T-helper 9 cell (primary cell): ENCODE results near the gene STAB2.

Source experiments
- DNase-seq: peaks from one replicate; pipeline ENCODE4 v3.0.0-alpha.2; 2020
- total RNA-seq, 2 donors: gene quantifications; one replicate each; lab custom pipeline; 2026; lab: John Stamatoyannopoulos, UW

The STAB2 gene, protein sequence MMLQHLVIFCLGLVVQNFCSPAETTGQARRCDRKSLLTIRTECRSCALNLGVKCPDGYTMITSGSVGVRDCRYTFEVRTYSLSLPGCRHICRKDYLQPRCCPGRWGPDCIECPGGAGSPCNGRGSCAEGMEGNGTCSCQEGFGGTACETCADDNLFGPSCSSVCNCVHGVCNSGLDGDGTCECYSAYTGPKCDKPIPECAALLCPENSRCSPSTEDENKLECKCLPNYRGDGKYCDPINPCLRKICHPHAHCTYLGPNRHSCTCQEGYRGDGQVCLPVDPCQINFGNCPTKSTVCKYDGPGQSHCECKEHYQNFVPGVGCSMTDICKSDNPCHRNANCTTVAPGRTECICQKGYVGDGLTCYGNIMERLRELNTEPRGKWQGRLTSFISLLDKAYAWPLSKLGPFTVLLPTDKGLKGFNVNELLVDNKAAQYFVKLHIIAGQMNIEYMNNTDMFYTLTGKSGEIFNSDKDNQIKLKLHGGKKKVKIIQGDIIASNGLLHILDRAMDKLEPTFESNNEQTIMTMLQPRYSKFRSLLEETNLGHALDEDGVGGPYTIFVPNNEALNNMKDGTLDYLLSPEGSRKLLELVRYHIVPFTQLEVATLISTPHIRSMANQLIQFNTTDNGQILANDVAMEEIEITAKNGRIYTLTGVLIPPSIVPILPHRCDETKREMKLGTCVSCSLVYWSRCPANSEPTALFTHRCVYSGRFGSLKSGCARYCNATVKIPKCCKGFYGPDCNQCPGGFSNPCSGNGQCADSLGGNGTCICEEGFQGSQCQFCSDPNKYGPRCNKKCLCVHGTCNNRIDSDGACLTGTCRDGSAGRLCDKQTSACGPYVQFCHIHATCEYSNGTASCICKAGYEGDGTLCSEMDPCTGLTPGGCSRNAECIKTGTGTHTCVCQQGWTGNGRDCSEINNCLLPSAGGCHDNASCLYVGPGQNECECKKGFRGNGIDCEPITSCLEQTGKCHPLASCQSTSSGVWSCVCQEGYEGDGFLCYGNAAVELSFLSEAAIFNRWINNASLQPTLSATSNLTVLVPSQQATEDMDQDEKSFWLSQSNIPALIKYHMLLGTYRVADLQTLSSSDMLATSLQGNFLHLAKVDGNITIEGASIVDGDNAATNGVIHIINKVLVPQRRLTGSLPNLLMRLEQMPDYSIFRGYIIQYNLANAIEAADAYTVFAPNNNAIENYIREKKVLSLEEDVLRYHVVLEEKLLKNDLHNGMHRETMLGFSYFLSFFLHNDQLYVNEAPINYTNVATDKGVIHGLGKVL (N-terminal part only)
- 0 reads per million in 2 donors for total RNA-seq

DNA sequence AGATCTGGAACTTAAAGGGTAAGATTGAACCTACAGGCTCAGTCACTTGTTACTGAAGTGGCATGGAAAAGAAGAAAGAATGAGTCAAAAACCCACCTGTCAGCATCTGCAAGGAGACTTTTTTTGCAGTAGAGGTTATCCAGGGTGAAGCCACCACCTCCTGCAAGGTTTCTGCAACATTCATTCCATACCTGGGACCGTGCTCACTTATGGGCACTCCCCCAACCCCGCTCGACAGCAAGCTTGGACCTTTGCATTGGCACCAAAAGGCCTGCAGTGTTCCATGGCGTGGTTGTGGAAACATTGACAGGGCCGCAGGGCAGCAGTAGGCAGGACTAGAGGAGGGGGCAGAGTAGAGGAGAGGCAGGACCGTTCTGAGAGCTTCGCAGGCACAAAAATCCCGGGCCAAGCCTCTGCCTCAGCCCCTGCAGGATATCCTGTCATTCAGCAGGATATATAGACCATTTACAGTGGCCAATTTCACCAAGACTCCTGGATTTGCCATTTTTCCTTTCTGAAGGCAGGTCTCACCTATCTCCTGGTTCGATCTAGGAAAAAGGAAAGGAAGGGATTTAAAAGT, at the start of gene STAB2:
Gene STAB2, plus strand, starts transcription at position 483 of the 580 bp plus-strand sequence. CDS start 204 bp downstream, outside the sequence.
- no peak for DNase-seq

DNA sequence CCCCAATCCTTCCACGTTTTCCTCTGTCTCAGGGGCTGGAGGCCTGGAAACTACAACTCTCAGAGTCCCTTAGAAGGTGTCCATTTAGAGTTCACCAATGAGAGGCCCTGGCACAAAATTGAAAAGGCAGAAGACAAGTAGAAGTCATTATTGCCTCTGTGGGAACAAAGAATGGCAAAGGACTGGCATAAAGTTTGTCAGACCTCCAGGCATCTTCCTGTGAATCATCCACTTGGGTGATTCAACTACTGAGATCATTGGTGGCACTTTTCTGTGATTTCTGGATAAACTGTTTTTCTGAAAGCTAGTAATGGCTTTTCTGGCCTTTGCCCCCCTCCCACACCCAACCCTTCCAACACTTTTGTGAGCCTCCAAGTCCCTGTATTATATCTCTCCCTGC, 48.7 kb upstream of the STAB2 start:
- no peak for DNase-seq

DNA sequence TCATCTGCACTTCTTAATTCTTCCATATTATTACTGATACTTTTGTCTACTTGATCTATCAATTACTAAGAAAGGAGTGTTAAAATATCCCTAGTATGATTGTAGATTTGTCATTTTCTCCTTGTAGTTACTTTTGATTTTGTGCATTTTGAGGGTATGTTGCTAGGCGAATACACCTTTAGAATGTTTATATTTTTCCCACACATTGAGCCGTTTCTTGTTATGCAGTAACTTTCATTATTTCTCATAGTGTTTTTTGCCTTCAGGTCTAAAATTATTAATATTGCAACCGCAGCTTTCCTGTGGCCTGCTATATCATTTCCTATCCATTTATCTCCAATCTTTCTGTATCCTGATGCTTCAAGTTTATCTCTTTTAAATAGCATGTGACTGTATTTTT, 46.8 kb upstream of the STAB2 start:
- DNase-seq: no peak

DNA sequence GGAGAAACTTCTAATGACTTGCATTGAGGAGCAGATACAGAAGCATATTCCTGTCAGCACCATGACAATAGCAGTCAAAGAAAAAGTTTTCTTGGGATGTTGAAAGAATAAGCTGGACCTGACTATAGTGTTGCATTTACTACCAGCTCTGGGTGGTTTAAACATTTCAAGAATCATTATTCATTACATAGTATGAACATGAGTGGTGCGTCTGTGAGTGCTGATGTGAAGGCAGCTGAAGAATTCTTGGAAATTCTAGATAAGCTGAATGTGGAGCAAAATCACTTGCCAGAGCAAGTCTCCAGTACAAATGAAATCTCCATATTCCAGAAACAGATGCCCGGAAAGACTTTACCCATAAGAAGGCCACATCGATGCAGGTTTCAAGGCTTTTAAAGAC, 45.0 kb upstream of the STAB2 start:
- no peak for DNase-seq

DNA sequence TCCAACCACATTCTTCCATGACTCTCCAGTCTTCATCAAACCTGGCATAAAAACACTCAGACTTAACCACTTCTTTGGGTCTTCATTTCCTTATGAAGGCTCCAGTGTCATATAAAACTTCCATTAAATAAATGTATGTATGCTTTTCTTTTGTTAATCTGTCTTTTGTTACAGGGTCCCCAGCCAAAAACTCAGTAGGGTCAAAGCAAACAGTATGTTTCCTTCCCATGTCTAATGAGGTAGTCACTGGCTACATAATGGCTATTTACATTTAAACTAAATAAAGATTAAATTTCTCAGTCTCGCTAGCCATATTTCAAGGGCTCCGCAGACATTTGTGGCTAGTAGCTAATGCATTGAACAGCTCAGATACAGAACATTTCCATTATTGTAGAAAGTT, 40.1 kb upstream of the STAB2 start:
- no peak for DNase-seq

DNA sequence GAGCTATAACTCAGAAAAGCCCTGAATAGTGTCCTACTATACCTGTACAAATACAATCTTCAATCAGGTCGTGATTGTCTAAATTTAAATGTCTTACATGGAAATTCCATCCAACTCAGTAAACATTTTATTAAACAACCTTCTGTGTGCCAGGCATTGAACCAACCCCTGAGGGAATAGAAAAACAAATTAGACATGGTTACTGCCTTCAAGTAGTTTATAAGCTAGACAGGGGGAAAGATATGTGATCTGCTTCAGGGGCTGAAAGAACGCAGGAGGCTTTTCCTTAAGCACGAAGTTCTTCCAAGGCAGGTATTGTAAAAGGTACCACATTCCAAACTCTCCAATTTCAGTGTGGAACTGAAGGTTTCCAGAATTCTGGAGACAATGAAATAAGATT, 39.7 kb upstream of the STAB2 start:
- DNase-seq: no peak

DNA sequence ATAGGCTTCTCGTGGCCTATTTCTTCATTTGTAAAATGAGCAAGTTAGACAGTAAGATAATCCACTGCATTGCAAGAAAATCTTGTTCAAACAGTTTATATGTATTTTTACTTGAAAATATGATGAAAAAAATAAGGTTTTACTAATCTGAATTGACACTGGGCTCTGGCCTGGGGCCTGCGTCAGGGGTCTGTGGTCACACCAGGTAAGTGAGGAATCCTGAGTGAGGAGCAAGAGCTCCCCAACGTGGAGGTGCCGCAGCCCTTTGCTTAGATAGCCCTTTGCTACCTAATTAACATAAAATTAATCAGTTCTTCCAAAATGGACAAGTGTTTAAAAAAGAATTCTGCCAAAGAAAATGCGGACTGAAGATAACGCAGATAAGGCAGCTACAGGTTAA, 39.1 kb upstream of the STAB2 start:
- no peak for DNase-seq

DNA sequence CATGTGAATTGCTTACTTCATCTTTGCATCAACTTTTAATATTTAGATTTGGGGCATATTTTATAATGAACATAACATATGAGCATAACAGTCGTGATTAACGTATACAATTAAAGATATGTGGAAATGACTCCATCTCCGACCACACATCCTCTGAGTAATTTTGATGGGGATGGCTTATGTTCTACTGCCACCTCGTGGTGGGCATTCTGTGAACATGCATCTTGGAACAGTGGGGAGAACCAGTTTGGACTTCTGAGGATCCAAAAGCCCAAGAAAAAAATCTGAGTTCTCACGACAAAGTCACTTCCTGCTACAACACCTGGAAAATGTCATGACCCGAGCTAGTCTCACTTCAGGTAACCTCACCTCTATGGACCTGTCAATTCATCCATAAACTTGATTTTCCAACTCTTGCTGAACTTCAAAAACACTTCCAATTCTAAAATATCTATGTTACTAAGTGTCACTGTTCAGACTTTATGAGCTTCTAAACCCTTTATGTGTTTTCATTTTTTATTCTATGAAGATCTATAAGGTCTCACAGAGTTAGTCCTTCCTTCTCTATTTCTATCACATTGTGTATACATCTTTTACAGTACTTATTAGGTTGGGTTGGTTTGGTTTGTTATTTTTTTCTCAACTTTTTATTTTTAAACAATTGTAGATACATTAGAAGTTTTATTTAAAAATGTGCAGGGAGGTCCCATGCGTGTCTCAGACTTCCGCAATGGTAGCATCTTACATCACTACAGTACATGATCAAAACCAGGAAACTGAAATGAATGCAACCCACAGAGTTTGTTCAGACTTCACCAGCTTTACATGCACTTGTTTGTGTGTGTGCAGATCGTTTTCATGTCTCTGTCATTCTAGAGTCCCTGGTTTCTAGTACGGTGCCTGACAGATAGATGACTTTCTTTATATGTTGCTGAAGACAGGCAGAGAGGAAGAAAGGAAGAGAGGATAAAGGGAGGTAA, 38.2 kb upstream of the STAB2 start:
- peak; percentile 52 for DNase-seq

DNA sequence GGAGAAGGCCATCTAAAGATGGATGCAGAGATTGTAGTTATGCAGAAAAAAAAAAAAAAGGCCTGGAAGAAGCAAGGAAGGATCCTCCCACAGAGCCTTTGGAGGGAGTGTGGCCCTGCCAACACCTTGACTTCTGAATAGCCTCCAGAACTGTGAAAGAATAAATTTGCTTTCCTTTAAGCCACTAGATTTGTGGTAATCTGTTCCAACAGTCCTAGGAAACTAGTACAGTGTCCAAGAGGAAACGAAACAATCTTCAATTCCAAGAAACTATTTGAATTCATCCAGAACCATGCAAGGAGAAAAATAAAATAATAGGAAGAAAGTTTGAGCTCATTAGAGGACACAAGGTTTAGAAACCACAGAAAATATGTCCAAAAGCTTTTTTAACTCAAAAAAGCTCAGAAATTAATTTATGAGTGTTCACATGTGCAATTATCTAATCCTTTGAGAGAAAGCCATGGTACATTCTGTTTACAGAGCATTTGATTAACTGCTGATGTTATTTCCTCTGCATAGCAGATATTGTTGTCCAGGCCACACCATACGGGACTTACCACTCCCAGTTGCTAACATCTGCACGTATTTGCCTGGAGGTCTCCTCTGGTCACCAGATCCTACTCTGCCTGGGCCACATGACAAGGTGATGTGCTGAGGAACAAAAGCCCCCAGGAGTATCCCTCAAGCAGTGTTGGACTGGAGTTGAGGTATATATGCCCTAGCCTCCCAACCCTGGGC, 30.0 kb upstream of the STAB2 start:
- DNase-seq: no peak

DNA sequence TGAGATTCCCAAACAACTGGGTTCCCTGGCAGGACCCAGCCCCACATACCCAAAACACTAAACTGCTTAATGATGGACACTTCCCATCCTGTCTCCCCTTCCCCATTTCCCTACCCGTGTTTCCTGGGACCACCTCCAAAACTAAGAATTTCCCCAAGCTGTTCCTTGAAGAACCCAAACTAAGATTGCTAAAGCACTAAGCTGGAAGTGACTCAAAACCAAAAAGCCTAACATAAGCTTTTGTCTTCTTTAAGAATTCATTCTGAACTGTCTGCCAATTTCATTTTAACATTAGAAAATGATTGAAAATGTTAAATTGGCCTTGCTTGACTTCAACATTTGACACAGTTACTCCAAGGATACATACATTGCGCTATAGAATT, 29.5 kb upstream of the STAB2 start:
- no peak for DNase-seq

DNA sequence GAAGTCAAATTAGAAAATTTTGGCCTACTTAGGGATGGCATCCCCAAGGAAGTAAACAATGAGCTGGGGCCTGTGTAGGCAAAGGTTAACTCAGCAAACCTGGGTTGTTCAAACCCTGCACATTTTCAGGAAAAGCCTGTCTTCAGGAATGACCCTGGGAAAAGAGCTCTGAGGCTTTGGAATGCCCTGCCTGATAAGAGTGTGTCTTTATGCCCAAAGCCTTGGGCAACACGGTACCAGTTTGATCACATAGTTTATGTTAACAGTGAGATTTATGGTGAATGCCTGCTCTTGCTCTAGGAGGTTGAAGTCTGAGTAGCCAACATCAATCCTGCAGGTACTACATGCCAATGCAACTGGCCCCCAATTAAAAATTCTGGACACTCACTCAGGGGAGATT, 28.2 kb upstream of the STAB2 start:
- DNase-seq: no peak

DNA sequence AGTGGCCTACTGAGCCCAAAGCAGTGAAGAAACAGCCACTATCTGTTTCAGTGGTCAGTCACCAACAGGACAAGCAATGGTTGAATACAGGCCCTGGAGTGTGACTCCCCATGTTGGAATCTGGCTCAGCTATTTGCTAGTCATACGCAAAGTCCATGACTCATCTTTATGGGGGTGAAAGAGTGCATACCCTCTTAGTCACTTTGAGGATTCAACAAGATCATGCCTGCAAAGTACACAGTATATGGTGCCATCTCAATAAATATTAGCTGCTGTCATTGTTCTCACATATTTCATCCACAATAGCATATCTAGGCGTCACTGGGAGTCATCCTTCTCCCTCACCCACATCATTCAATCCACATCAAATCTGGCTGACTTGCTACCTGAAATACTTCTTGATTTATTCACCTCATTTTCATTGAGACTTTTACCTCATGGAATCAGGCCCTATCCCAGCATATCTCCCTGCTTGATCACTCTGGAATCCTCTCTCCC, 26.4 kb upstream of the STAB2 start:
- DNase-seq: no peak

DNA sequence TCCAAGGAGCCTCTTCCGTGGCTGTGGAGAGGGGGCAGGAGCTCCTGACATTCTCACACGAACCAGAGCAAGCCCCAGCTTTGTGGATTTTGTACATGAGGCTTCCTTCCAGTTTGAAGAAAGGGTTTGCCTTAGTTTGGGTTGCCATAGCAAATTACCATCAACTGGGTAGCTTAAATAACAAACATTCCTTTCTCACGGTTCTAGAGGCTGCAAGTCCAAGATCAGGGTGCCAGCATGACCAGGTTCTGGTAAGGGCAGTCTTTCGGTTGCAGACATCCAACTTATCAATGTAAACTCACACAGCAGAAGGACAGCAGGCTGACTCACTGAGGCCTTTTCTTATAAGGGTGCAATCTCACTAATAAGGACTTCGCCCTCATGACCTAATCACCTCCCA, 25.9 kb upstream of the STAB2 start:
- DNase-seq: no peak

DNA sequence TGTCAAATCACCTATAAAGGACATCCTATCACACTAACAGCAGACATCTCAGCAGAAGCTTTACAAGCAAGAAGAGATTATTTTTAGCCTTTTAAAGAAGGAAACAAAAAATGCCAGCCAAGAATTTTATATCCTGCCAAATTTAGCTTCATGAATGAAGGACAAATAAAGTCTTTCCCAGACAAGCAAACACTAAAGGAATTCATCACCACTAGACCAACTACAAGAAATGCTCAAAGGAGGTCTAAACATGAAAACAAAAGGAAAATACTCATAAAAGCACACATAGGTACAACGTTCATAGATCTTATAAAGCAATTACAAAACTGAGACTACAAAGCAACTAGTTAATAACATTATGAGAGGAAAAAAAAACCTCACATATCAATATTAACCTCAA, 20.7 kb upstream of the STAB2 start:
- no peak for DNase-seq

DNA sequence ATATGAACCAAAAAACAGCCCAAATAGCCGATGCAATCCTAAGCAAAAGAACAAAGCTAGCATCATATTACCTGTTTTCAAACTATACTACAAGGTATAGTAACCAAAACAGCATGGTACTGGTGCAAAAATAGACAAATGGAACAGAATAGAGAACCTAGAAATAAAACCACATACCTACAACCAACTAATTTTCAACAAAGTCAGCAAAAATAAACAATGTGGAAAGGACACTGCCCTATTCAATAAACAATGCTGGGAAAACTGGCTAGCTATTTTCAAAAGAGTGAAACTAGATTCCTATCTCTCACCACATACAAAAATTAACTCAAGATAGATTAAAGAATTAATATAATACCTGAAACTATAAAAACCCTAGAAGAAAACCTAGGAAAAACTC, 17.8 kb upstream of the STAB2 start:
- no peak for DNase-seq

DNA sequence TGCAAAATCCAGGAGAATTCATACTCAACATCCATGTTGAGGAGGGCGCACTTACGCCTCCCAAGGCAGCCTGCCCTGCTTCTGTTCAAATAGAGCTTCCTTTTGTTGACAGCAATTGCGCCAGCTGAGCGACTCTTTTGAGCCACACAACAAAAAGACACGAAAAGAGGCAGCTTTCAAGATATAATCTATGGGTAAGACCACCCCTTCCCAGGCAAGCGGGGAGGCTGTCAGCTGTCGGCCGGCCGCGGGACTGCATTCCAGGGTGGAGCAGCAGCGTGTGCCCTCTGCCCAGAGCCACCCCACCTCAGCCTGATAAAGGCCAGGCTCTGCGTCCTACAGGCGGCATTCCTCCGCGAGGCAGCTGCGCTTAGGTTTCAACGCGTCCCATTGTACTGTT, 15.8 kb upstream of the STAB2 start:
- DNase-seq: no peak

DNA sequence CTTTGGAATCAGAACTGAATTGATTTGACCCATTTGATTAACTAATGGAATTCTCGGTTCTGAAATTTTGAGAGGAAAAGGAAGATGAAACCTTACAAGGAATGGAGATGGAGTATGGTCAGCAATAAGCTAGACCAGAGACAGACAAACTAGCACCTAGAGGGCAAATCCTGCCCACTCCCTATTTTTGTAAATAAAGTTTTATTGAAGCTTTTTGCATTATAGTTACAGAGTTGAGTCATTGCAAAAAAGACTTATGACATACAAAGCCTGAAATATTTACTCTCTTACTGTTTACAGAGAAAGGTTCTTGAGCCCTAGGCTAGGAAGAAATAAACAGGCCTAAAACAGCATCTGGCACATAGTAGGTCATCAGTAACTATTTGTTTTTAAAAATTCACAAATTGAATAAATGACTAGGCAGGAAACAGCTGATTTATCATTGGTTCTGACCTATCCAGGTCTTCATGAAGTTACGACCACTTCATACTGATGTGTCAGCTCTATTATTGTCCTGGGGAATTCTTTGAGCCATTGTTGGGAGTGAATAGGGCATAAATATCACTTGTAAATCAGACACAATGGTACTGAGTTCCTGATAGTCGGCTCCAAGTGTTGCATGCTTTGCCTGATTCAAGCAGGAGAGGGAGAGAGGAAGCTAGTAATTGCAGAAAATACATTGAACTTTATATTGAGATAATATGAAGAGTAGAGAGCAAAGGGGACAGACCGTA, 14.6 kb upstream of the STAB2 start:
- no peak for DNase-seq

DNA sequence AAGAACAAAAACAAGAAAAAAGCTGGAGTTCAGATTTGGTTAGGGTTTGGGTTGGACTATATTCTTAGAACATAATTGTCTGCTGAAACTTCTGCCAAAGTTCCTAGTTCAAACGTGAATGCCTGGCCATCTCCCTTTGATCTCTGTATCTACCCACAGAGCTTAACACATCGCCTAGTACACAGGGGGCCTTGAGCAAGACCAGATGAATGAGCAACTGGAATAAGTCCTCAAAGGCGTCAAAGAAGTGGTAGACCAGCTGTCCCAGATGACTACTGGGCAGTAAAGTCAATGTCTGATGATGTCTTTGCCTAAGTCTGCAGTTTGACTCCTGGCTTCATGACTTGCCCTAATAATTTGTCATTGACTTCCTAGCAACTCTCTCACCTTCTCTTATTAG, 13.9 kb upstream of the STAB2 start:
- no peak for DNase-seq

DNA sequence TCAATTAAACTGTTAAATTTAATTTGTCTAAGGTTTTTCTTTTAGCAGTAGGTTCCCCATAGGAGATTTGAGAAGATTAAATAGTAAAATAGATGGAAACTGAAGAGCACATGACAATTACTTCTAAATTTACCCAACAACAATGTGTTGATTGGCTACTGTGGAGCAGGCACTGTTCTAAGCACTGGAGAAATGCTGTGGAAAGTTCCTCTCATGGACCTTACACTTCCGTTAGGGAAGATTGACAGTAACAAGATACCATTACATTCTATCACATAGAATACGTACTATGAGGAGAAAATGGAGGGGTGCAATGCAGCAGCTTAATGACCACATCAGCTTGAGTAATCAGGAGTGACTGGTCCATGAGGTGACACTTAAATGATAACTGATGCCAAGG, 8.1 kb upstream of the STAB2 start:
- DNase-seq: no peak

DNA sequence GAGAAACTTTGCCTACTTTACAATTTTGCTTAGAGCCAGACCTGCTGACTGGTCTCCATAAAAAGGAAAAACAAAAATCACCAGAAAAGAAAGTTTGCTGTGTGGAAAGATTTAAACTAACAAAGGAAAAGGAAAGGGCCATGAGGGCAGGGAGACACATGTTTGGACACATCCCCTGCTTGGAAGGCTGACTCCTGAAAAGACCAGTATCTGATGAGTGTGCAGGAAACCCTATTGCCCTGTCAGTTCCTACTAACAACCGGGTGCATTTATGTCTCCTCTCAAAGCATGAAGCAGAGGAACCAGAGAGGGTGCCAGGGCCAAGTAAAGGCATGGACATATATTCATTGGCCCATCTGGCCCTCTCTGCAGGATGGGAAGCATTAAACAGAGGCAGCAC, 7.0 kb upstream of the STAB2 start:
- DNase-seq: no peak
